ENCODE measurements around the gene MCRIP2.

DNA sequence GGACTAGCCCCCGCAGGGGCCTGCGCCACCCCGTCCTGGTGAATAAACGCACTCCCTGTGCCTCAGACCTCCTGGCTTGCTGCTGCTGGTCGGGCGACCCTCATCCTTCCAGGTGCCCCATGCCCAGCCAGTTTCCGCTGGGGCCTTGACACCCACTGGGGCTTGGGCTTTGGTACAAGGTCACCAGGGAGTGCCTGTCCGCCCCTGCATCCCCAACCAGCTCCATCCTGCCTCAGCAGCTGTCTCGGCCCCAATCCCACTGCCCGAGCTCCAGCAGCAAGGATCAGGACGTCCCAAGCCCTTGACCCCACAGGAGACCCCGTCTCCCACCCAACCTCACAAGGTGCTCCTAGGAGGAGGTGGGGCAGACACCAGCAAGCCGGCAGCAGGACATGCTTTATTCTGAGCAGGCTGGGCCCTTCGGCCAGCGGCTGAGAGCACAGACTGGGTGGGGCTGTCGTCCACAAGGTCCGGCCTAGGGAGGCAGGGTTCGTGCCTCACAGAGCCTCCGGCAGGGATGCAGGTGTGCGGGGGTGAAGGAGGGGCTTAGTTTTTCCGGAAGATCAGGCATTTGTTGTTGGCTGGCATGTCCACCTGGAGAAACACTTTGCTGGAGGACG is 7.5 kb upstream of the MCRIP2 start:
- TF ChIP-seq CTCF (IDR thresholded peaks at IDR 0.05; ENCODE audit: low read length) (no peak), EZH2 (optimal IDR thresholded peaks at IDR 0.05; ENCODE audit: low read depth, low read length) (no peak)
